GM12873 (cell line): Measurements from ENCODE around the gene ABCG4.

ENCODE experiments used
- TF ChIP-seq, protein P1 (sequence below): IDR thresholded peaks from 2 replicates; pipeline ENCODE4 v1.5.1; 2012; ENCODE audit warnings: low read depth, mild to moderate bottlenecking, moderate library complexity, low read length, control low read depth; ENCODE audit not compliant: insufficient read depth; ENCODE audit errors: missing control alignments

Gene ABCG4

DNA sequence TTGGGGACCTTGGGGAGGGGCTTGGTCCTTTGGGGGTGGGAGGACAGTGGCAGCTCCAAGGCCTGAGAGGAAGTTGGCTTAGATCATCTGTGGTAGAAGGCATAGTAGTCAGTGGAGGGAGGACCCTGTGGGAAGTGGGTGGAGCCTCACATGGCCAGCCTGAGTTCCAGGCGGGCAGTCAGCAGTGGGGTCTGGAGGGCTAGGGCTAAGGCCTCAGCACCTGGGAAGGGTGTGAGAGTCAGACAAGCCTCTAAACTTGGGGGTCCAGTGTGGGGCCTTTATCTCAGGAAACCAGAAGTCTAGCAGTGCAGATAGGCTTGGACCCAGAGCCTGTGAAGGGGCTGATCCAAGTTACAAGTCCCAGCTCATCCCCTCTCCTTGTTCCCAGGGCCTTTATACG, 23.7 kb downstream of the ABCG4 start:
- TF ChIP-seq, protein P1, sequence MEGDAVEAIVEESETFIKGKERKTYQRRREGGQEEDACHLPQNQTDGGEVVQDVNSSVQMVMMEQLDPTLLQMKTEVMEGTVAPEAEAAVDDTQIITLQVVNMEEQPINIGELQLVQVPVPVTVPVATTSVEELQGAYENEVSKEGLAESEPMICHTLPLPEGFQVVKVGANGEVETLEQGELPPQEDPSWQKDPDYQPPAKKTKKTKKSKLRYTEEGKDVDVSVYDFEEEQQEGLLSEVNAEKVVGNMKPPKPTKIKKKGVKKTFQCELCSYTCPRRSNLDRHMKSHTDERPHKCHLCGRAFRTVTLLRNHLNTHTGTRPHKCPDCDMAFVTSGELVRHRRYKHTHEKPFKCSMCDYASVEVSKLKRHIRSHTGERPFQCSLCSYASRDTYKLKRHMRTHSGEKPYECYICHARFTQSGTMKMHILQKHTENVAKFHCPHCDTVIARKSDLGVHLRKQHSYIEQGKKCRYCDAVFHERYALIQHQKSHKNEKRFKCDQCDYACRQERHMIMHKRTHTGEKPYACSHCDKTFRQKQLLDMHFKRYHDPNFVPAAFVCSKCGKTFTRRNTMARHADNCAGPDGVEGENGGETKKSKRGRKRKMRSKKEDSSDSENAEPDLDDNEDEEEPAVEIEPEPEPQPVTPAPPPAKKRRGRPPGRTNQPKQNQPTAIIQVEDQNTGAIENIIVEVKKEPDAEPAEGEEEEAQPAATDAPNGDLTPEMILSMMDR = no peak

DNA sequence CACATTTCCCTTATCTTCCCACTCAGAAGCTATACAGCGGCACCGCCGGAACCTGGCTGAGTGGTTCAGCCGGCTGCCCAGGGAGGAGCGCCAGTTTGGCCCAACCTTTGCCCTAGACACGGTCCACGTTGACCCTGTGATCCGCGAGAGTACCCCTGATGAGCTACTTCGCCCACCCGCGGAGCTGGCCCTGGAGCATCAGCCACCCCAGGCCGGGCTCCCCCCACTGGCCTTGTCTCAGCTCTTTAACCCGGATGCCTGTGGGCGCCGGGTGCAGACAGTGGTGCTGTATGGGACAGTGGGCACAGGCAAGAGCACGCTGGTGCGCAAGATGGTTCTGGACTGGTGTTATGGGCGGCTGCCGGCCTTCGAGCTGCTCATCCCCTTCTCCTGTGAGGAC, 24.6 kb downstream of the ABCG4 start:
- TF ChIP-seq, protein P1 = no peak

DNA sequence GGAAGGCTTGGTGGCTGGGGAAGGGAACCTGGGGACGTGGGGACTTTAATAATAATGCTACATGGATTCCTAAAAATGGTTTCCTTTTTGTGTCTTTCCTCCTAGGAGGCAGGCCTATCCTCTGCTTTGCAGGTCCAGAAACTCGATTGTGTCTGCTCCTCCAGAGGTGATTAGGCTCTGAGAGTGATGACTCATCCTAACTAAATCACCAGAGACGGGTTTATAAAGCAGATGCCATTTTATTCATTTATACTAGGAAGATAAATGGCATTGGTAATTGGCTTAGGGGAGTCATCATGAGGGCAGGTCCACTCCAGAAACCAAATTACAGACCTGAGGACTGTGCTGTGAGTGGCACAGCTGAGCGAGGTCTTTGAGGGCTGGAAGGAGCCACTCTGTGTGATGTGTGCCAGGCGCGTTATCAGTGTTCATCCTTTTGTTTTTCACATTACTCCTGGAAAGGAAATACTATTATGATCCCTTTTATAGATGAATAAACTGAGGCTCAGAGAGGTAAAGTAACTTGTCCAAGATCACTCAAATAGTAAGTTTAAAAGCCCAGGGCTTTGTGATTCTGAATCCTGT, 26.7 kb downstream of the ABCG4 start:
- TF ChIP-seq, protein P1 = no peak

DNA sequence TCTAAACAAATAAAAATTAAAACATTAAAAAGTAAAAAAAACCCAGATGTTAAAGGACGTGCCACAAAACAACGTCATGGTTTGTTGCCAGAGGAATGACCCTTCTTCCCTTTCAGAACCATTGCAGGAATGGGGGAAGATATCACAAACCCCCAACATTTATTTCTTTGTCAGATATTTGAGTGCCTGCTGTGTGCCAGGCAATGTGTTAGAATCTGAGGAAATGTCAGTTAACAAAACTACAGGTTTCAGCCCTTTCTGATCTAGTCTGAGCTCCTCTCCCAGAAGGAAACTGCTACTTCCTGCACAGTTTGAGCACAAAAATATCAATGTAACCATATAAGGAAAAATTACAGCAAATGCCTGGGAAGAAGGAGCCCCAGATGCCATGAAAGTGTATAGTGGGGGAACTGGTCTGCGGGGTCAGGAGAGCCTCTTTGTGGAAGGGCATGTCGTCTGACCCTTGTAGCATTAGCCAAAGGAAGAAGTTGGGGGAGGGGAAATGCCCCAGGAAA, 29.4 kb downstream of the ABCG4 start:
- TF ChIP-seq, protein P1 = no peak

DNA sequence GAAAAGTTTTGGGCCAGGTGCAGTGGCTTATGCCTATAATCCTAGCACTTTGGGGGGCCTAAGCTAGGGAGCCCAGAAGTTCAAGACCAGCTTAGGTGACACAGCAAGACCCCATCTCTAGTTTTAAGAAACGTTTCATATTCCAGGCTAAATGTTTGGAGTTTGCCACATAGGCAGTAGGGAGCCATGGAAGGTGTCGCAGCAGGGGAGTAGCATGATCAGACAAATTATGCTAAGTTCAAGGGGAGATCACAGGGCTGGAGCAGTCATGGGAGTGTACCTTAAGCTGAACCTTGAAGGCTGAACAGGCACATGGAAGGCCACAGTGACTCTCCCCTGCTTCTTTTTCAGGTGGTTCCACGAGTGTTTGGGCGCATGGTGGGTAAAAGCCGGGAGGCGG, 30.5 kb downstream of the ABCG4 start:
- TF ChIP-seq, protein P1 = no peak

DNA sequence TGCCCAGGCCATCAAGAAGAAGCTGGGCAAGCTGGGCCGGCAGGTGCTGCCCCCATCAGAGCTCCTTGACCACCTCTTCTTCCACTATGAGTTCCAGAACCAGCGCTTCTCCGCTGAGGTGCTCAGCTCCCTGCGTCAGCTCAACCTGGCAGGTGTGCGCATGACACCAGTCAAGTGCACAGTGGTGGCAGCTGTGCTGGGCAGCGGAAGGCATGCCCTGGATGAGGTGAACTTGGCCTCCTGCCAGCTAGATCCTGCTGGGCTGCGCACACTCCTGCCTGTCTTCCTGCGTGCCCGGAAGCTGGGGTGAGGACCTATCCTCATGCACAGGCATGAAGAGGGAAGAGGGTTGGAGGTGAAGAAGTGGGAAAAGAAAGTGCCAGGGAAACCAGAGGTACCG, 31.1 kb downstream of the ABCG4 start:
- TF ChIP-seq, protein P1 = no peak

DNA sequence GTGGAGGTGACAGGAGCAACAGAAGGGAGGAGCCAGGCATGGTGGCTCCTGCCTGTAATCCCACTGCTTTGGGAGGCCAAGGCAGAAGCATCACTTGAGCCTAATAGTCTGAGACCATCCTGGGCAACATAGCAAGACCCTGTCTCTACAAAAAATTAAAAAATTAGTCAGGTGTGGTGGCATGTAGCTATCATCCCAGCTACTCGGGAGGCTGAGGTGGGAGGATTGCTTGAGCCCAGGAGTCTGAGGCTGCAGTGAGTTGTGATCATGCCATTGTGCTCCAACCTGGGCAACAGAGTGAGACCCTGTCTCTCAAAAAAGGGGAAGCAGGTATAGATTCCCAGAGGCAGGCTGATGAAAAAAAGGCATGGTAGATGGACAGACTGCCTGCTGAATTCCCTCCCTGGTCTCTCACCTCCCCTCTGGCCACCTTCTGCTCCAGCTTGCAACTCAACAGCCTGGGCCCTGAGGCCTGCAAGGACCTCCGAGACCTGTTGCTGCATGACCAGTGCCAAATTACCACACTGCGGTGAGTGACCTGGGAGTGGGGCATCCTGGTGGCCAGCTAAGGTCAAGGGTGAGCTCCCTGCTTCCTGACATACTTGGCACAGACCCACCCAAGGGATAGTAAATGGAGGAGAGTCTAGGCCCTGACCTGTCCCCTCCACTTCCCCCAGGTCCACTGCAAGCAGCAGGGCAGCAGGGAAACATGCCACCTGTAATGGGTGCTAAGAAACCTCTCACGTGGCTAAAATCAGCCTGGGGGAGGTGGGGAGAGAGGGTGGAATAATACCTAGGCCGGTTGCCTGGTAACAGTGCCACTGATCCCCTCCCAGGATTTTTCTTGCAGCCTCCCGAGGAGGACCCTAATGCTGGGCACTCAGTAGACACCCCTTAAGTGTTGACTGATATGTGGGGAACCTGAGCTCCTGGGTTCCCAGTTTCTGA, 32.2 kb downstream of the ABCG4 start:
- TF ChIP-seq, protein P1 = no peak
